ENCODE results near the gene PEX16. TPM values are rescaled to one million over a fixed set of nuclear protein-coding genes. Genes with fewer than 3 reads are reported as not detected.

Gene PEX16
- total and polyA plus RNA-seq, 9 of the 15 experiments (the other 6 are each of a cell fraction or from before 2014, with no cell fraction given), result 1.5 to 43.9 (median 14.6) TPM

- TF ChIP-seq CREB3 (tag; conservative IDR thresholded peaks at IDR 0.05; ENCODE audit: low read depth) (no peak), MTA2 (IDR thresholded peaks at IDR 0.05; ENCODE audit: low read depth) (no peak), TBP (optimal IDR thresholded peaks at IDR 0.05; ENCODE audit: low read depth, low read length) (peak; percentile 26), KLF1 (tag; IDR thresholded peaks at IDR 0.05) (no peak), KAT7 (CRISPR knock-in tag; IDR thresholded peaks at IDR 0.05; ENCODE audit: borderline replicate concordance) (no peak), ZNF609 (CRISPR knock-in tag; IDR thresholded peaks at IDR 0.05; ENCODE audit: borderline replicate concordance) (no peak), RCOR1 (IDR thresholded peaks at IDR 0.05; ENCODE audit: borderline replicate concordance in 1 of 2, low read depth in 2 of 2, low read length in 2 of 2) (no peak), KHSRP (IDR thresholded peaks at IDR 0.05) (no peak), ZNF311 (CRISPR knock-in tag; IDR thresholded peaks at IDR 0.05) (no peak), RBFOX2 (IDR thresholded peaks at IDR 0.05; ENCODE audit: low read depth, low read length) (peak; percentile 19; the same call in 1 of the 2 replicates), ZNF324 (CRISPR knock-in tag; IDR thresholded peaks at IDR 0.05) (no peak), ELF2 (CRISPR knock-in tag; IDR thresholded peaks at IDR 0.05) (no peak), PML (IDR thresholded peaks at IDR 0.05; ENCODE audit: low read length) (0 out of 2 replicates have a peak, but pooled peaks have one; percentile 26), MCM3 (IDR thresholded peaks at IDR 0.05) (no peak), ATF7 (IDR thresholded peaks at IDR 0.05) (no peak)
- TF ChIP-seq, protein P1, sequence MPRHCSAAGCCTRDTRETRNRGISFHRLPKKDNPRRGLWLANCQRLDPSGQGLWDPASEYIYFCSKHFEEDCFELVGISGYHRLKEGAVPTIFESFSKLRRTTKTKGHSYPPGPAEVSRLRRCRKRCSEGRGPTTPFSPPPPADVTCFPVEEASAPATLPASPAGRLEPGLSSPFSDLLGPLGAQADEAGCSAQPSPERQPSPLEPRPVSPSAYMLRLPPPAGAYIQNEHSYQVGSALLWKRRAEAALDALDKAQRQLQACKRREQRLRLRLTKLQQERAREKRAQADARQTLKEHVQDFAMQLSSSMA (CRISPR knock-in tag; IDR thresholded peaks at IDR 0.05), result no peak
- TF ChIP-seq, protein P2, sequence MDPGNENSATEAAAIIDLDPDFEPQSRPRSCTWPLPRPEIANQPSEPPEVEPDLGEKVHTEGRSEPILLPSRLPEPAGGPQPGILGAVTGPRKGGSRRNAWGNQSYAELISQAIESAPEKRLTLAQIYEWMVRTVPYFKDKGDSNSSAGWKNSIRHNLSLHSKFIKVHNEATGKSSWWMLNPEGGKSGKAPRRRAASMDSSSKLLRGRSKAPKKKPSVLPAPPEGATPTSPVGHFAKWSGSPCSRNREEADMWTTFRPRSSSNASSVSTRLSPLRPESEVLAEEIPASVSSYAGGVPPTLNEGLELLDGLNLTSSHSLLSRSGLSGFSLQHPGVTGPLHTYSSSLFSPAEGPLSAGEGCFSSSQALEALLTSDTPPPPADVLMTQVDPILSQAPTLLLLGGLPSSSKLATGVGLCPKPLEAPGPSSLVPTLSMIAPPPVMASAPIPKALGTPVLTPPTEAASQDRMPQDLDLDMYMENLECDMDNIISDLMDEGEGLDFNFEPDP (CRISPR knock-in tag; IDR thresholded peaks at IDR 0.05), result 0 out of 2 replicates have a peak, but pooled peaks have one; percentile 41
- TF ChIP-seq, protein P3, sequence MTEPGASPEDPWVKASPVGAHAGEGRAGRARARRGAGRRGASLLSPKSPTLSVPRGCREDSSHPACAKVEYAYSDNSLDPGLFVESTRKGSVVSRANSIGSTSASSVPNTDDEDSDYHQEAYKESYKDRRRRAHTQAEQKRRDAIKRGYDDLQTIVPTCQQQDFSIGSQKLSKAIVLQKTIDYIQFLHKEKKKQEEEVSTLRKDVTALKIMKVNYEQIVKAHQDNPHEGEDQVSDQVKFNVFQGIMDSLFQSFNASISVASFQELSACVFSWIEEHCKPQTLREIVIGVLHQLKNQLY (CRISPR knock-in tag; conservative IDR thresholded peaks at IDR 0.05), result no peak
These were observed 759 bp upstream of the PEX16 start (continued) for GRCh38 chr11:45918331-45918941.

Measured in K562 (cell line).